HepG2 (cell line): ENCODE data around the gene RING1. TPM values are rescaled to one million over a fixed set of nuclear protein-coding genes. Genes with fewer than 3 reads are reported as not detected.

Source experiments
- ARHGAP35 ChIP-seq: sonication (generic); formaldehyde crosslinking; IDR thresholded peaks from 2 replicates; pipeline ENCODE4 v1.9.0; 2022; ENCODE audit warnings: mild to moderate bottlenecking, inconsistent platforms, moderate library complexity, missing genetic modification reagents, borderline replicate concordance
- CHD4 ChIP-seq: fragments of 200-600 bp; sonication (generic); IDR thresholded peaks from 2 replicates; pipeline ENCODE4 v1.7.0; 2017; ENCODE audit warnings: mild to moderate bottlenecking, low read length, borderline replicate concordance
- FIP1L1 ChIP-seq: fragments of 200-400 bp; formaldehyde crosslinking; IDR thresholded peaks from 2 replicates; pipeline ENCODE4 v1.6.1; 2018; ENCODE audit warnings: low read depth, mild to moderate bottlenecking, low read length, moderate library complexity, borderline replicate concordance; ENCODE audit not compliant: insufficient read depth
- FOXM1 ChIP-seq: sonication (generic); formaldehyde crosslinking; IDR thresholded peaks from 2 replicates; pipeline ENCODE4 v1.5.0; 2020; ENCODE audit warnings: missing genetic modification reagents
- KLF11 ChIP-seq: IDR thresholded peaks from 2 replicates; pipeline ENCODE4 v1.6.1; 2016; ENCODE audit warnings: missing compliant biosample characterization
- MAFF ChIP-seq: IDR thresholded peaks from 2 replicates; pipeline ENCODE4 v1.6.1; 2011; ENCODE audit warnings: low read depth, low read length, improper control_type of control experiment
- MED1 ChIP-seq: sonication (generic); formaldehyde crosslinking; IDR thresholded peaks from 2 replicates; pipeline ENCODE4 v1.4.0; 2020; ENCODE audit warnings: missing genetic modification reagents
- NCOA5 ChIP-seq: sonication (generic); formaldehyde crosslinking; IDR thresholded peaks from 2 replicates; pipeline ENCODE4 v1.4.0; 2020; ENCODE audit warnings: missing genetic modification reagents
- NFE2L1 ChIP-seq: sonication (generic); formaldehyde crosslinking; IDR thresholded peaks from 2 replicates; pipeline ENCODE4 v1.4.0; 2020; ENCODE audit warnings: missing genetic modification reagents, mild to moderate bottlenecking, borderline replicate concordance
- NRL ChIP-seq: sonication (generic); formaldehyde crosslinking; IDR thresholded peaks from 2 replicates; pipeline ENCODE4 v1.5.0; 2020; ENCODE audit warnings: missing genetic modification reagents, mild to moderate bottlenecking, moderate library complexity, borderline replicate concordance
- RBM22 ChIP-seq: fragments of 200-400 bp; formaldehyde crosslinking; optimal IDR thresholded peaks from 2 replicates; pipeline ENCODE3; 2017; ENCODE audit warnings: mild to moderate bottlenecking, low read length, moderate library complexity
- SCMH1 ChIP-seq: sonication (generic); formaldehyde crosslinking; IDR thresholded peaks from 2 replicates; pipeline ENCODE4 v1.9.0; 2021; ENCODE audit warnings: missing genetic modification reagents, mild to moderate bottlenecking, borderline replicate concordance
- SIN3B ChIP-seq: fragments of 150-350 bp; IDR thresholded peaks from 2 replicates; pipeline ENCODE4 v1.6.1; 2014; ENCODE audit warnings: low read length
- SMARCC2 ChIP-seq: fragments of 450-650 bp; IDR thresholded peaks from 2 replicates; pipeline ENCODE4 v1.6.1; 2017; ENCODE audit warnings: antibody characterized with exemption, mild to moderate bottlenecking
- YEATS4 ChIP-seq: sonication (generic); formaldehyde crosslinking; IDR thresholded peaks from 2 replicates; pipeline ENCODE4 v1.4.0; 2020; ENCODE audit warnings: missing genetic modification reagents, borderline replicate concordance
- ZBTB42 ChIP-seq: sonication (generic); formaldehyde crosslinking; IDR thresholded peaks from 2 replicates; pipeline ENCODE4 v1.5.0; 2020; ENCODE audit warnings: mild to moderate bottlenecking, missing genetic modification reagents
- ZFAT ChIP-seq: sonication (generic); formaldehyde crosslinking; conservative IDR thresholded peaks from 2 replicates; pipeline ENCODE4 v1.8.1; 2023; ENCODE audit warnings: missing genetic modification reagents, inconsistent platforms
- ZNF10 ChIP-seq: sonication (generic); formaldehyde crosslinking; IDR thresholded peaks from 2 replicates; pipeline ENCODE4 v1.4.0; 2020; ENCODE audit warnings: mild to moderate bottlenecking, low read depth, missing genetic modification reagents, borderline replicate concordance
- ZNF446 ChIP-seq: sonication (generic); formaldehyde crosslinking; IDR thresholded peaks from 2 replicates; pipeline ENCODE4 v1.5.0; 2020; ENCODE audit warnings: mild to moderate bottlenecking, missing genetic modification reagents
- ZNF552 ChIP-seq: sonication (generic); formaldehyde crosslinking; IDR thresholded peaks from 2 replicates; pipeline ENCODE4 v1.9.0; 2022; ENCODE audit warnings: missing genetic modification reagents, mild to moderate bottlenecking, borderline replicate concordance
- ZNF562 ChIP-seq: sonication (generic); formaldehyde crosslinking; IDR thresholded peaks from 2 replicates; pipeline ENCODE4 v1.8.0; 2022; ENCODE audit warnings: missing genetic modification reagents, borderline replicate concordance
- ZNF749 ChIP-seq: sonication (generic); formaldehyde crosslinking; IDR thresholded peaks from 2 replicates; pipeline ENCODE4 v1.8.0; 2022; ENCODE audit warnings: mild to moderate bottlenecking, missing genetic modification reagents, moderate library complexity, borderline replicate concordance
- ZNF766 ChIP-seq: sonication (generic); formaldehyde crosslinking; IDR thresholded peaks from 2 replicates; pipeline ENCODE4 v1.5.0; 2020; ENCODE audit warnings: missing genetic modification reagents, borderline replicate concordance
- ZNF883 ChIP-seq: sonication (generic); formaldehyde crosslinking; IDR thresholded peaks from 2 replicates; pipeline ENCODE4 v1.5.1; 2020; ENCODE audit warnings: mild to moderate bottlenecking, missing genetic modification reagents; ENCODE audit errors: not compliant biosample characterization
- polyA plus RNA-seq, 8 experiments: library from polyadenylated mRNA; depleted of rRNA in 3 of 8; stranded (reverse) in 7 of 8; unstranded in 1 of 8; fragments of >200 nt; fragmentation: Illumina TruSeq in 4 of 8; extraction: Trizol in 4 of 8; gene quantifications; 2 replicates each; pipeline versions ENCODE4 v1.2.1 to v1.2.3, GENCODE V29; 2011 to 2016; ENCODE audit warnings: low read depth in 4 of 8, missing spikeins in 1 of 8, mixed read lengths in 1 of 8; ENCODE audit not compliant: insufficient read depth in 1 of 8
- total RNA-seq, 5 experiments: library from RNA; depleted of rRNA; stranded (reverse); fragments of >200 nt; fragmentation: Illumina TruSeq; extraction: Trizol; gene quantifications; 2 replicates each; pipeline ENCODE4 v1.2.3, GENCODE V29; 2016; ENCODE audit warnings: low read depth in 1 of 5
- TF ChIP-seq, protein P1 (sequence below): sonication (generic); formaldehyde crosslinking; IDR thresholded peaks from 2 replicates; pipeline ENCODE4 v1.9.0; 2022; ENCODE audit warnings: missing genetic modification reagents, mild to moderate bottlenecking, borderline replicate concordance
- TF ChIP-seq, protein P2 (sequence below): sonication (generic); formaldehyde crosslinking; IDR thresholded peaks from 2 replicates; pipeline ENCODE4 v1.8.1; 2022; ENCODE audit warnings: low read depth, mild to moderate bottlenecking, missing genetic modification reagents

The RING1 gene
- total and polyA plus RNA-seq, 2 of the 13 experiments (the other 11 are each of a cell fraction or from before 2014, with no cell fraction given) = 23.9 to 33.6 TPM

DNA sequence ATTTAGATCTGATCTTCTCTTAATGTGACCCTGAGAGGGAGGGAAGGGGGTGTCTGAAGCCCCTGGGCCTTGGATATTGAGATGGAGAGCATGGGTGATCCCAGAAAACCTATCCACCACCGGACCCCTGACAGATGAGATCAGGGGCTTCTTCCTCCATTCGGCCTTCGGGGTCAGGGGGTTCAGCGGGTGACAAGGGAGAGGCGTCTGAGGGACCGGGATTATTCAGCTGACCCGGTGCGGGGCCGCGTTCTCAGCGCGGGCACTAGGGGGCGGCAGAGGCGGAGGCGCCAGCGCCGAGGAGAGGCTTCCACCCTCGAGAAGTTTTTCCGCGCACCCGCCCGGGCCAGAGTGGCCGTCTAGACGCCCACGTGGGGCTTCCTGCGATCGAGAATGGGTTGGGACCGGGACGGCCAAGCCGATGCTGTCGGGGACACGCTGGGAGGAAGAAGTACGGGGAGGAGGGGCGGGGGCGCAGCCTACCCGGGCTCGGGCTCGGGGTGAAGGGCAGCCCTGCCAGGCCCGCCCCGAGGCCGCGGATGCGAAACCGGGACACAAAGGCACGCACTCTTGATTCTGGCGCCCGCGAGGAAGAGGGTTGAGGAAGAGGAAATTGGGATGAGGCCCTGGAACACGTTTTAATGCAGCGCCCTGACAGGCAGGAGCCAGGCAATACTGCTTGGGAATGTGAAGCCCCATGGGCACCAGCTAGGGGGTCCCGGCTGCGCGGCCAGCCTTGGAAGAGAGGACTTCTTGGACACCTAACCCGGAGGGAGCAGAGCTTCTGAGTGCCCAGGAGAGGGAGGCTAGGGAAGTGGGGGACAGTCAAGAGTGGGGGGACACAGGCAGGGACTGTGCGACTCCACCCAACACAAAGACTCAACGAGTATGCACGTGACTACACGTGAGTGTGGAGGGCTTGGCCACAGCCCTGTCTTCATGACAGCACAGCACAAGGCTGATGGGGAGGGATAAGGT is 46.7 kb upstream of the RING1 start (continued):
- TF ChIP-seq NRL (CRISPR knock-in tag) = no peak
- TF ChIP-seq ZBTB42 (CRISPR knock-in tag) = no peak
- TF ChIP-seq, protein P1, sequence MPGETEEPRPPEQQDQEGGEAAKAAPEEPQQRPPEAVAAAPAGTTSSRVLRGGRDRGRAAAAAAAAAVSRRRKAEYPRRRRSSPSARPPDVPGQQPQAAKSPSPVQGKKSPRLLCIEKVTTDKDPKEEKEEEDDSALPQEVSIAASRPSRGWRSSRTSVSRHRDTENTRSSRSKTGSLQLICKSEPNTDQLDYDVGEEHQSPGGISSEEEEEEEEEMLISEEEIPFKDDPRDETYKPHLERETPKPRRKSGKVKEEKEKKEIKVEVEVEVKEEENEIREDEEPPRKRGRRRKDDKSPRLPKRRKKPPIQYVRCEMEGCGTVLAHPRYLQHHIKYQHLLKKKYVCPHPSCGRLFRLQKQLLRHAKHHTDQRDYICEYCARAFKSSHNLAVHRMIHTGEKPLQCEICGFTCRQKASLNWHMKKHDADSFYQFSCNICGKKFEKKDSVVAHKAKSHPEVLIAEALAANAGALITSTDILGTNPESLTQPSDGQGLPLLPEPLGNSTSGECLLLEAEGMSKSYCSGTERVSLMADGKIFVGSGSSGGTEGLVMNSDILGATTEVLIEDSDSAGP (CRISPR knock-in tag) = peak; percentile 84; the same call in 1 of the 2 replicates
- no peak for TF ChIP-seq SCMH1
- TF ChIP-seq ZNF562 (CRISPR knock-in tag) = no peak
- TF ChIP-seq NCOA5 (CRISPR knock-in tag) = no peak
- no peak for TF ChIP-seq MAFF
- TF ChIP-seq ZNF766 (CRISPR knock-in tag) = no peak
- no peak for TF ChIP-seq SMARCC2
- no peak for TF ChIP-seq NFE2L1 (CRISPR knock-in tag)
- no peak for TF ChIP-seq ZFAT (CRISPR knock-in tag)
- peak; percentile 67; the same call in 1 of the 2 replicates for TF ChIP-seq ZNF446 (CRISPR knock-in tag)
- TF ChIP-seq FOXM1 (CRISPR knock-in tag) = no peak
- TF ChIP-seq, protein P2, sequence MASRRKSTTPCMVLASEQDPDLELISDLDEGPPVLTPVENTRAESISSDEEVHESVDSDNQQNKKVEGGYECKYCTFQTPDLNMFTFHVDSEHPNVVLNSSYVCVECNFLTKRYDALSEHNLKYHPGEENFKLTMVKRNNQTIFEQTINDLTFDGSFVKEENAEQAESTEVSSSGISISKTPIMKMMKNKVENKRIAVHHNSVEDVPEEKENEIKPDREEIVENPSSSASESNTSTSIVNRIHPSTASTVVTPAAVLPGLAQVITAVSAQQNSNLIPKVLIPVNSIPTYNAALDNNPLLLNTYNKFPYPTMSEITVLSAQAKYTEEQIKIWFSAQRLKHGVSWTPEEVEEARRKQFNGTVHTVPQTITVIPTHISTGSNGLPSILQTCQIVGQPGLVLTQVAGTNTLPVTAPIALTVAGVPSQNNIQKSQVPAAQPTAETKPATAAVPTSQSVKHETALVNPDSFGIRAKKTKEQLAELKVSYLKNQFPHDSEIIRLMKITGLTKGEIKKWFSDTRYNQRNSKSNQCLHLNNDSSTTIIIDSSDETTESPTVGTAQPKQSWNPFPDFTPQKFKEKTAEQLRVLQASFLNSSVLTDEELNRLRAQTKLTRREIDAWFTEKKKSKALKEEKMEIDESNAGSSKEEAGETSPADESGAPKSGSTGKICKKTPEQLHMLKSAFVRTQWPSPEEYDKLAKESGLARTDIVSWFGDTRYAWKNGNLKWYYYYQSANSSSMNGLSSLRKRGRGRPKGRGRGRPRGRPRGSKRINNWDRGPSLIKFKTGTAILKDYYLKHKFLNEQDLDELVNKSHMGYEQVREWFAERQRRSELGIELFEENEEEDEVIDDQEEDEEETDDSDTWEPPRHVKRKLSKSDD (CRISPR knock-in tag) = no peak
- TF ChIP-seq YEATS4 (CRISPR knock-in tag) = peak; percentile 23; the same call in 1 of the 2 replicates
- no peak for TF ChIP-seq ZNF10
- TF ChIP-seq ZNF749 = no peak
- no peak for TF ChIP-seq ZNF883 (CRISPR knock-in tag)
- TF ChIP-seq CHD4 = no peak
- no peak for TF ChIP-seq KLF11 (CRISPR knock-in tag)
- TF ChIP-seq RBM22 = no peak
- TF ChIP-seq FIP1L1 = no peak
- 0 out of 2 replicates have a peak, but pooled peaks have one; percentile 36 for TF ChIP-seq ZNF552 (CRISPR knock-in tag)
- TF ChIP-seq ARHGAP35 (CRISPR knock-in tag) = no peak; the same call in 1 of the 2 replicates
- TF ChIP-seq MED1 (CRISPR knock-in tag) = no peak
- no peak for TF ChIP-seq SIN3B
